ENCODE results near the gene RAD51B.

DNA sequence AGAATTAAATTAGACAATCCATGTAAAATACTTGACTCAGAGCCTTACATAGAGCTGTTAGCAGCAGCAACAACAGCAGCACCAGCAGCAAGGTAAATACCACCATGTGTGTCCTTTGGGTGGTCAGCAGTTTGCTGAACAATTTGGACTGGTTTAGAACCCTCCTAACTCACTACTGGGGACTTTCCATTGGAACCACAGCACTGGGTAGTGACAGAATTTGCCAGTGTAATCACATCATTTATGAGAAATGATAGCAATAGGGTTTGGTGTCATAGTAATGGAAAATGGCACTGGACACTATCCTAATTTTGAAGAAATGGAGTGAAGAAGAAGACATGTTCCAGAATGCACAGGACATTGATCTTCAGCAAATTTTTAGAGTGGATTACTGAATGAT lies 392.8 kb downstream of the RAD51B start:
- TF ChIP-seq POLR2A (IDR thresholded peaks at IDR 0.05), result no peak
- TF ChIP-seq, protein P1, sequence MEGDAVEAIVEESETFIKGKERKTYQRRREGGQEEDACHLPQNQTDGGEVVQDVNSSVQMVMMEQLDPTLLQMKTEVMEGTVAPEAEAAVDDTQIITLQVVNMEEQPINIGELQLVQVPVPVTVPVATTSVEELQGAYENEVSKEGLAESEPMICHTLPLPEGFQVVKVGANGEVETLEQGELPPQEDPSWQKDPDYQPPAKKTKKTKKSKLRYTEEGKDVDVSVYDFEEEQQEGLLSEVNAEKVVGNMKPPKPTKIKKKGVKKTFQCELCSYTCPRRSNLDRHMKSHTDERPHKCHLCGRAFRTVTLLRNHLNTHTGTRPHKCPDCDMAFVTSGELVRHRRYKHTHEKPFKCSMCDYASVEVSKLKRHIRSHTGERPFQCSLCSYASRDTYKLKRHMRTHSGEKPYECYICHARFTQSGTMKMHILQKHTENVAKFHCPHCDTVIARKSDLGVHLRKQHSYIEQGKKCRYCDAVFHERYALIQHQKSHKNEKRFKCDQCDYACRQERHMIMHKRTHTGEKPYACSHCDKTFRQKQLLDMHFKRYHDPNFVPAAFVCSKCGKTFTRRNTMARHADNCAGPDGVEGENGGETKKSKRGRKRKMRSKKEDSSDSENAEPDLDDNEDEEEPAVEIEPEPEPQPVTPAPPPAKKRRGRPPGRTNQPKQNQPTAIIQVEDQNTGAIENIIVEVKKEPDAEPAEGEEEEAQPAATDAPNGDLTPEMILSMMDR (IDR thresholded peaks at IDR 0.05), result no peak
- TF ChIP-seq EP300 (IDR thresholded peaks at IDR 0.05), result no peak

Data from ovary (tissue), 3 donors.